GM18909 (cell line): ENCODE results near the gene HMGB1.
"Not testable (repeated sequence)": the region's sequence is repeated elsewhere in the genome, so short reads cannot be mapped to it uniquely, and the experiment has no call there.

Source experiments
- ATAC-seq: cut with Tn5 transposase; IDR thresholded peaks from one replicate; pipeline ENCODE4 v1.9.1; 2021; ENCODE audit warnings: mild to moderate bottlenecking; ENCODE audit not compliant: unreplicated experiment, poor library complexity

Gene HMGB1

GRCh38 chr13:30466841-30467252 lies 1.1 kb upstream of the HMGB1 start:
- ATAC-seq: no peak

DNA sequence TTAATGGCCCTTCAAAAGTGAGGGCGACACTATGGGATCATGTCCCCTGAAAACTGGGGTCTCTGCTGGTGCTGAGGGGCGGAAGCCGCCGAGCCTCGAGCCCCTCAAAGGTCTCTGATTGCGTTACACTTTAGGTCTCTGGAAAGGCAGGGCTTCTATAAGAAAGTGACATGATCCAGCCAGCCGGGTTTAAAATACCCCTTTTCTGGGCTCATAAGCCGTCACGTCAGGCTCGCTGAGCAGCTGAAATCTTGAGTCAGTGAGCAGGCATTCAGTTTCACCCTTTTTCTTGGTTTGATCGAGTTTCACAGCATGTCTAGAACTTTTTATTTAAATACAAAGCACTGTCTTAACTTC lies 600 bp upstream of the HMGB1 start:
- no peak for ATAC-seq

GRCh38 chr13:30465343-30465592 lies 468 bp downstream of the HMGB1 start:
- ATAC-seq: peak; percentile 2

DNA sequence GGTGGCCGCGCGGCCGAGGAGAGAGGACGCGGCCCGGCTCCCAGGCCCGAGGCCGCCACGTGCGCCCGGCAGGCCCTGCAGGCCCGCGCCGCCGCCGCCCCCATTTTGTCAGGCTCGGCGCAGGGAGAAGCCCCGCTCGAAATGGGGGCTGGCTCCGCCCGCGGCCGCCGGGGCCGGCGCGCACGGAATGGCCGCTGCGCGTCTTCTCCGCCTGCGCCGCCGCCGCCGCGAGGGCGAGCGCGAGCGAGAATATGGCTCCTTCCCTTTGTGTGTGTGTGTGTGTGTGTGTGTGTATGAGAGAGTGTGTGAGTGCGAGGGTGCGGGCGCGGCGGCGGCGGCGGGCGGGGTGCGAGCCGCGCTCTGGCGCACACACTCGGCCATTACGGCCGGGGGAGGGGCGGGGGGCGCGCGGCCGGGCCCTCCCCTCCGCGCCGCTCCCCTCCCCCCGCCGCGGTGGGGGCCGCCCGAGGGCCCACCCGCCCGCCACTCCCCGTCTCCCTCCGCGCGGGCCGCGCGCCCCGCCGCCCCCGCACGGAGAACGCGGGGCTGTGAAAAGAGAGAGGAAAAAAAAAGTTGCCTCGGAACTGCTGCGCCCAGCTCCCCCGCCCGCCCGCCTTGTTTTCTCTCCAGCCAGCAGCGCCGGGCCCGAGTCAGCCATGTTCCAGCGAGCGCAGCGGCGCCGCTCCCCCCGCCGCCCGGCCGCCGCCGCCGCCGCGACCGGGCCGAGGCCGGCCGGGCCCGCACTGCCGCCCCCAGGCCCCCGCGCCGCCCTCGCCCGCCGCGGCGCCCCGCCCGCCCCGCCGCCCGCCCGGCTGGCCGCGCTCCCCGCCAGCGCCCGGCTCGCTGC lies 1.0 kb downstream of the HMGB1 start:
- ATAC-seq: peak; percentile 32

DNA sequence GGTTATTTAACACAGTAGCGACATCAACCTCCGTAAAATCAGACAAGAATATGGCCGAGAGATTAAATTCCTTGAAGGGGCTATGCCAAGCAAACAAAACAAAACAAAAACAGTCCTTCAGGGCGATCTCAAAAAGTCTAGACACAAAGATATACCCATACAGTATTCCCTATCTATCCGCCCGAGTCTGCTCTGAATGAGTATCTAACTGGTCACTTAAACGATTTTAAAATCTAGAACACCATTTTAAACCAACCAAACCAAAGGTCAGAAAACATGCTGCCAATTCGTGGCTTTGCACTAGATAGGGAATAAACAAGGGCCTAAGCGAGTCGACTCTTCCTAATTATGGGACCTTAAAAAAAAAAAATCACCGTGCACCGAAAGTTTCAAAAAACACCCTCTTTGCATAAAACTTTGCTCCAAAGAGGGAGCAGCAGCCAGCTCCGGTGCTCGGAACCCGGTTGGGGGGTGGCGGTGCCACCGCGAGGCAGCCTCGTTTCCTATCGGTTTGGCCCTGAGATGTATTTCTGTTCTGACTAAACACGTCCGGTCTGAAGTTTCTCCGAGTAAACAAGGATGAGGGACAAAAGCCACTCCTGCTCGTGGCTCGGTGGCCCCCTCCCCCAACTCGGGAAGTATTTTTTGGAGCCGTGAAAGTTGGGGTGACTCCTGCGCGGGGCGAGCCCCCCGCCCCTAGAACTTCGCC lies 1.8 kb downstream of the HMGB1 start:
- peak; percentile 36 for ATAC-seq

GRCh38 chr13:30461279-30462066 lies 4.3 kb downstream of the HMGB1 start:
- not testable (repeated sequence) for ATAC-seq

DNA sequence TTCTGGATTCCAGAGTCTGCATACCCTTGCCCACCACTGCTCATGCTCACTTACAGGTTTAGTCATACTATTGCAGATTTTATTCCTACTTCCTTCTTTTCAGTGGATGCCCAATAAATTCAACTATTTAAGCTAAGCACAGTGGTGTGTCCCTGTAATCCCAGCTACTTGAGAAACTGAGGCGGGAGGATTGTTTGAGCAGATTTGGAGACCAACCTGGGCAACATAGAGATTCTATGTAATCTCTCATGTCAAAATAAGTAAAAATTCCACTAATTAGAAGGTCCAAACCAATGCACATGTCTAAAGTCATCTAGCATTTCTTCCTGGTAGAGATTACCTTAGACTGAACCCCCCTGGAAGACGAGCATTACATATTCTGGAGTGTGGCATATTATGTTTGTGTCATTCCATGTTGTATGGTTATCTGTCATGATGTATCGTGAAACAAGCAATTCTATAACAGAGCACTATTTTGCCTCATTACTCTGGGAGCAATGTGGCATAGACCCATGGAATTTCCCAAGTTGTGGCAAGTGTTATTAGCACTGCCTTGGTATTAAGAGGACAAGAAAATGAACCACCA lies 8.3 kb downstream of the HMGB1 start:
- no peak for ATAC-seq

GRCh38 chr13:30456290-30456689 lies 9.4 kb downstream of the HMGB1 start:
- ATAC-seq: no peak

DNA sequence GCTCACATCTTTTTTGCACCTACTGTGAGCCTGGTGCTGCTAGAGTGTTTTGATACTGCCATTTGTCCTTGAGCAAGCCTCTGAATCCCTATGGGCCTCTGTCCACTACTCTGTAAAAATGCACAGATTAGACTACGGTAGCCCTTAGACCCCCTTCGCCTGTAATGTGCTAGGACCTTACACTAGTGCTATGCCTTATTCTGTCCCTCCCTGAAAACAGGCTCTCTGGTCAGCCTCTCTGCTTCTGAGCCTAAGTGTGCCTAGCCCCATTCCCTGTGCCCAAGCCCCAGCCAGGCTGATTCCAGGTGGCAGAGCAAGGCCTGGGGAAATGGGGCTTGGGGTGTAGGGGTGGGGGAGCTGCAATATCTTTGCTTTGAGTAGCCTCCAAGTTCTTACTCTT lies 10.7 kb downstream of the HMGB1 start:
- no peak for ATAC-seq

DNA sequence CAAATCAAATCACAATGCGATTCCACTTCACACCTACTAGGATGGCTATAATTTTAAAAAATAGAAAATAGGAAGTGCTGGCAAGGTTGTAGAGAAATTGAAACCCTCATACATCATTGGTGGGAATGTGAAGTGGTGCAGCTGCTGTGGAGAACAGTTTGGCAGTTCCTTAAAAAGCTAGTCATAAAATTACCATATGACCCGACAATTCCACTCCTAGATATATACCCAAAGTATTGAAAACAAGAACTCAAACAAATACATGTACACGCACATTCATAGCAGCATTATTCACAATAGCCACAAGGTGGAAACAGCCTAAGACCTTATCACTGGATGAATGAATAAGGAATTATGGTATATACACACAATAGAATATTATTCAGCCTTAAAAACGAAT lies 12.0 kb downstream of the HMGB1 start:
- no peak for ATAC-seq

- ATAC-seq: not testable (repeated sequence)
Measured at GRCh38 chr13:30451476-30451875, 14.3 kb downstream of the HMGB1 start.

GRCh38 chr13:30450066-30450465 lies 15.7 kb downstream of the HMGB1 start:
- ATAC-seq: no peak

DNA sequence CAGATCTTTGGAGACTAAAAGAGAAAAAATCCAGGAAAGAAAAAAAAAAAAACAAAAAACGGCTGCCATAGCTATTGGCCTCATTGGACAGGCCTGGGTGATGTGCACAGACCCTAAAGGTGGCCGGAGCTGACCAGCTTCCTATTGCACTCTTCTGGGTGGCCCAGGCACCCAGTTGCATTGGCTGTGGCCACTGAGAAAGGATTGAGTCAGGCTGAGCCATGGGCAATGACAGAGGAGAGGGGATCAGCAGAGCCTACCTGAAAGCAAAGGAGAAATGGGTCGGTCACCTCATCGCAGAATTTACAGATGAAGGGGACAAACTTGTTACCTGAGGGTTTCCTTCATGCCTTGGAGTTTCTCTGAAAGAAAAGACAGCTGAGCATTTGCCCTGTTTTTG lies 17.3 kb downstream of the HMGB1 start:
- no peak for ATAC-seq

DNA sequence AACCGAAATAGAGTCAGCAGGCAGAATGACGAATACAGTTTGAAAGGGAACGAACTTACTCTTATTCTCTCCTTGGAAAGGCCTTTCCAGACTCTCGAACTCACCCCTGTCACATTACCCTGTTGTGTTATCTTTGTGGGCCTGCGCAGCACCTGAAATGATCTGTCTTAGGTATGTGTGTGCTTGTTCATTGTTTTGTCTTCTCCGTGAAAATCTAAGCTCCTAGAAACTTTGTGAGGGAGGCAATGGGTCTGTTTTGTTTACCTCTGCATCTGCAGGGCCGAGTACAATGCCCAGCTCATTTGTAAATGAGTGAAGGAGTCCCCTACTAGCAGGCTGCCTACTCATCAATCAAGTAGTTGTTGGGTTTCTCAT lies 19.6 kb downstream of the HMGB1 start:
- ATAC-seq: no peak

- peak; percentile 45 for ATAC-seq
Measured at GRCh38 chr13:30443957-30444404, 21.8 kb downstream of the HMGB1 start.

GRCh38 chr13:30443491-30443890 lies 22.2 kb downstream of the HMGB1 start:
- not testable (repeated sequence) for ATAC-seq

DNA sequence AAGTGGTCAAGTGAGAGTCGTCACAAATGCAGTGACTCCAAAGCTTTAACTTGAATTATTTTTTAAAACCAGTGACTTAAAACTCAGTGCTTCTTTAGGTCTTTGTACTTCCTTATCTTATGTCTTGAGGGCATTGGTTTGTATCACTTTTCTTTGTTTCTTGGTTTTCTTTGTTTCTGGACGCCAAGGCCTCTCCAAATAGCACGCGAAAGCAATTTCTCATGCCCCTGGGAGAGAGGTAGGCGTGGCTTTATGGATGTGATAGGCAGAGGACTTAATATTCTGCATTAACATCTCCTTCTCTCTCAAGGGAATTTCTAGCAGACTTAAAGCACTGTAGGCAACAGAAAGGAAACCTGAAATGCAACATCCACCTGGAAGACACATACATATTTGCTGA lies 22.8 kb downstream of the HMGB1 start:
- ATAC-seq: no peak

- peak; percentile 38 for ATAC-seq
Measured at GRCh38 chr13:30440910-30441703, 24.6 kb downstream of the HMGB1 start.

- no peak for ATAC-seq
Measured at GRCh38 chr13:30438286-30438685, 27.4 kb downstream of the HMGB1 start.

DNA sequence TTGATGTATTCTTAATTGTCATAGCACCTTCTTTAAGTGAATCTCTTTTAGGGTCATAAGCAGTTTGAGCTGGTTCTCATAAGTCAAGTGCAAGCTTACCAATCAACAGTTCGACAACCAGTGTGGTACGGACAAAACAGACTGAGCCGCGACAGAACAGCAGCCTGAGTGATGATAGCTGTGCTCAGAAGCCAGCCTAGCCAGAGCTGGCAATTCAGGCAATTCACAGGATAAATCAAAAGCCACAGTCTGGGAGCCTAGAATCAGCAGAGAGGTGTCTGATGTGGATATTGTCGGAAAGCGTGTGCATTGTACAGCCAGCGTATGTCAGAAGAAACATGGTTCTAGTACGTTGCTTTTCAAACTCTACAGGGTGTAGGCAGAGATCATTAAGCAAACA lies 28.6 kb downstream of the HMGB1 start:
- ATAC-seq: no peak
